Gastrocnemius medialis (tissue), 4 donors: Measurements from ENCODE around the gene FMOD. TPM values are rescaled to one million over a fixed set of nuclear protein-coding genes. Genes with fewer than 3 reads are reported as not detected.
"Not testable (repeated sequence)": the region's sequence is repeated elsewhere in the genome, so short reads cannot be mapped to it uniquely, and the experiment has no call there.

Source experiments
- ATAC-seq, 2 donors: fragments of 150-250 bp; one replicate each; pipeline ENCODE4 v1.9.1; 2016
- DNase-seq, 2 donors: peaks; one replicate each; pipeline ENCODE4 v3.0.0-alpha.2; 2019
- H3K27ac ChIP-seq, 4 donors: fragments of 200-600 bp; sonication (generic); 1 replicate in 1 of 4; 2 replicates in 3 of 4; pipeline ENCODE4 v1.5.1; 2016 to 2018; ENCODE audit warnings: mild to moderate bottlenecking in 2 of 4, moderate library complexity in 1 of 4
- H3K27me3 ChIP-seq, 3 donors: fragments of 200-600 bp; sonication (generic) in 2 of 3; 1 replicate in 1 of 3; 2 replicates in 2 of 3; pipeline versions ENCODE4 v1.5.1 to v1.6.0; 2016 to 2019; ENCODE audit warnings: mild to moderate bottlenecking in 1 of 3, moderate library complexity in 1 of 3
- H3K36me3 ChIP-seq, 2 donors: fragments of 200-600 bp; sonication (generic) in 1 of 2; one replicate each; pipeline ENCODE4 v1.5.1; 2017 to 2018
- H3K4me1 ChIP-seq, 2 donors: fragments of 200-600 bp; sonication (generic) in 1 of 2; one replicate each; pipeline ENCODE4 v1.5.1; 2016 to 2017; ENCODE audit warnings: mild to moderate bottlenecking in 2 of 2
- H3K4me3 ChIP-seq, 4 donors: fragments of 200-600 bp; sonication (generic) in 3 of 4; 1 replicate in 1 of 4; 2 replicates in 3 of 4; pipeline ENCODE4 v1.5.1; 2016 to 2019; ENCODE audit warnings: mild to moderate bottlenecking in 2 of 4
- H3K9me3 ChIP-seq, 3 donors: fragments of 200-600 bp; sonication (generic) in 2 of 3; 1 replicate in 1 of 3; 2 replicates in 2 of 3; pipeline ENCODE4 v1.5.1; 2016 to 2019
- CTCF ChIP-seq, 5 experiments: fragments of 450-650 bp in 3 of 5; fragments of 200-600 bp in 2 of 5; sonication (generic) in 2 of 5; IDR thresholded peaks in 4 of 5; conservative IDR thresholded peaks in 1 of 5; 1 replicate in 4 of 5; 2 replicates in 1 of 5; pipeline ENCODE4 v1.5.1; 2016 to 2019; ENCODE audit warnings: antibody characterized with exemption in 5 of 5, mild to moderate bottlenecking in 3 of 5, moderate library complexity in 3 of 5
- POLR2A ChIP-seq, 2 donors: fragments of 450-650 bp; IDR thresholded peaks; one replicate each; pipeline ENCODE4 v1.6.1; 2017; ENCODE audit warnings: antibody characterized with exemption in 2 of 2, mild to moderate bottlenecking in 2 of 2, moderate library complexity in 2 of 2
- in situ Hi-C, 4 donors: fragments of 200-750 bp; cut with MboI; loops; one replicate each; pipeline versions ENCODE4 v1.15.0 to v1.8.0; 2017; ENCODE audit warnings: low sequenced_read_pairs in 4 of 4
- intact Hi-C: fragments of 100-400 bp; cut with DNase I; formaldehyde crosslinking; loops from one replicate; pipeline ENCODE4 v1.15.1; 2023; ENCODE audit warnings: low total_unique reads
- total RNA-seq, 4 donors: library from RNA; depleted of rRNA; stranded (reverse); fragments of >200 nt; gene quantifications; one replicate each; pipeline versions ENCODE4 v1.1.0 to v1.2.3, GENCODE V29; 2016

FMOD gene
- total RNA-seq, 4 donors from 2014 or later: 6.3 to 15.8 (median 7.8) TPM

GRCh38 chr1:203302456-203302855 is 48.5 kb downstream of the FMOD start:
- DNase-seq (no peak), ATAC-seq (no peak)
- H3K4me3 ChIP-seq: no peak overlapping the region
- in situ Hi-C loops: no loop called here
- peaks cover 13% of the 10 kb centered on the region in 2 donors for H3K4me1 ChIP-seq
- H3K9me3 ChIP-seq: no peaks in the 10 kb centered on the region
- intact Hi-C loops: no loop called here
- no peak overlapping the region for H3K27ac ChIP-seq
- TF ChIP-seq CTCF (IDR thresholded peaks at IDR 0.05 in 4 of 5, conservative IDR thresholded peaks at IDR 0.05 in 1 of 5) (no peak), POLR2A (IDR thresholded peaks at IDR 0.05) (no peak)
- no peaks in the 10 kb centered on the region for H3K27me3 ChIP-seq
- peaks cover 0 to 7% of the 10 kb centered on the region in 2 donors for H3K36me3 ChIP-seq

- Histone ChIP-seq H3K27ac (no peak overlapping the region), H3K4me1 (peaks cover 12 to 13% of the 10 kb centered on the region in 2 donors)
Observed at GRCh38 chr1:203301331-203301668, 49.6 kb downstream of the FMOD start.

GRCh38 chr1:203300441-203301330 is 50.2 kb downstream of the FMOD start:
- no peaks in the 10 kb centered on the region for H3K36me3 ChIP-seq
- peak overlapping the region; percentile 3 to 33 (median 12) for H3K27ac ChIP-seq
- in situ Hi-C loops (no loop called here), intact Hi-C loops (no loop called here)
- no peak for ATAC-seq
- peaks cover 12 to 13% of the 10 kb centered on the region in 2 donors for H3K4me1 ChIP-seq
- H3K27me3 ChIP-seq: no peaks in the 10 kb centered on the region
- no peak overlapping the region for H3K4me3 ChIP-seq
- TF ChIP-seq POLR2A (IDR thresholded peaks at IDR 0.05) (no peak), CTCF (IDR thresholded peaks at IDR 0.05 in 4 of 5, conservative IDR thresholded peaks at IDR 0.05 in 1 of 5) (no peak)
- DNase-seq: no peak
- H3K9me3 ChIP-seq: no peaks in the 10 kb centered on the region

More at GRCh38 chr1:203301331-203301668, 49.6 kb downstream of the FMOD start:
- Histone ChIP-seq H3K27me3 (no peaks in the 10 kb centered on the region), H3K9me3 (no peaks in the 10 kb centered on the region), H3K4me3 (no peak overlapping the region), H3K36me3 (no peaks in the 10 kb centered on the region)
- DNase-seq (no peak), ATAC-seq (no peak)
- in situ Hi-C loops (no loop called here), intact Hi-C loops (no loop called here)
- no peak for TF ChIP-seq POLR2A (IDR thresholded peaks at IDR 0.05)
- TF ChIP-seq CTCF (IDR thresholded peaks at IDR 0.05 in 4 of 5, conservative IDR thresholded peaks at IDR 0.05 in 1 of 5): no peak

- H3K27me3 ChIP-seq, DNase-seq, H3K36me3 ChIP-seq, ATAC-seq, in situ Hi-C loops, intact Hi-C loops, H3K9me3 ChIP-seq, H3K4me3 ChIP-seq: not testable (repeated sequence)
- Histone ChIP-seq H3K27ac (peak overlapping the region; percentile 3 to 46 (median 38)), H3K4me1 (peaks cover 11 to 12% of the 10 kb centered on the region in 2 donors)
Observed at GRCh38 chr1:203299719-203300429, 51.0 kb downstream of the FMOD start.

GRCh38 chr1:203299169-203299568 is 51.8 kb downstream of the FMOD start:
- in situ Hi-C loops (no loop called here), intact Hi-C loops (no loop called here)
- DNase-seq (no peak), ATAC-seq (peak; percentile 48 to 60)
- Histone ChIP-seq H3K36me3 (no peaks in the 10 kb centered on the region), H3K4me1 (peaks cover 5 to 7% of the 10 kb centered on the region in 2 donors), H3K9me3 (no peaks in the 10 kb centered on the region), H3K27ac (peak overlapping the region in 3 of 4 donors; percentile 14 to 46 (median 43)), H3K27me3 (no peaks in the 10 kb centered on the region), H3K4me3 (no peak overlapping the region)
- TF ChIP-seq CTCF (IDR thresholded peaks at IDR 0.05 in 4 of 5, conservative IDR thresholded peaks at IDR 0.05 in 1 of 5) (no peak), POLR2A (IDR thresholded peaks at IDR 0.05) (no peak)
